ENCODE measurements around the gene ATPAF1.
A peak's percentile ranks its signal among the peaks of the same experiment; 100 is the strongest.

The ATPAF1 gene

GRCh38 chr1:46649764-46650163 is 18.4 kb downstream of the ATPAF1 start:
- no peak overlapping the region for H3K4me3 ChIP-seq (replicated peaks; ENCODE audit: low read depth, low read length)
- no peak for DNase-seq (ENCODE audit: extremely low read depth, low read depth)
- TF ChIP-seq CTCF (IDR thresholded peaks at IDR 0.05; ENCODE audit: low read depth, low read length, missing control alignments), result no peak

- no peak for DNase-seq (ENCODE audit: extremely low read depth, low read depth)
- TF ChIP-seq CTCF (IDR thresholded peaks at IDR 0.05; ENCODE audit: low read depth, low read length, missing control alignments), result no peak
- no peak overlapping the region for H3K4me3 ChIP-seq (replicated peaks; ENCODE audit: low read depth, low read length)
These were observed 20.6 kb downstream of the ATPAF1 start for GRCh38 chr1:46647611-46648010.

GRCh38 chr1:46646844-46647243 is 21.3 kb downstream of the ATPAF1 start:
- no peak overlapping the region for H3K4me3 ChIP-seq (replicated peaks; ENCODE audit: low read depth, low read length)
- no peak for DNase-seq (ENCODE audit: extremely low read depth, low read depth)
- TF ChIP-seq CTCF (IDR thresholded peaks at IDR 0.05; ENCODE audit: low read depth, low read length, missing control alignments), result no peak

GRCh38 chr1:46646331-46646730 is 21.8 kb downstream of the ATPAF1 start:
- no peak for DNase-seq (ENCODE audit: extremely low read depth, low read depth)
- no peak overlapping the region for H3K4me3 ChIP-seq (replicated peaks; ENCODE audit: low read depth, low read length)
- TF ChIP-seq CTCF (IDR thresholded peaks at IDR 0.05; ENCODE audit: low read depth, low read length, missing control alignments), result no peak

- no peak for DNase-seq (ENCODE audit: extremely low read depth, low read depth)
- H3K4me3 ChIP-seq (replicated peaks; ENCODE audit: low read depth, low read length), result no peak overlapping the region
- no peak for TF ChIP-seq CTCF (IDR thresholded peaks at IDR 0.05; ENCODE audit: low read depth, low read length, missing control alignments)
These were observed 22.3 kb downstream of the ATPAF1 start for GRCh38 chr1:46645815-46646214.

GRCh38 chr1:46643368-46643775 is 24.8 kb downstream of the ATPAF1 start:
- H3K4me3 ChIP-seq (replicated peaks; ENCODE audit: low read depth, low read length), result no peak overlapping the region
- TF ChIP-seq CTCF (IDR thresholded peaks at IDR 0.05; ENCODE audit: low read depth, low read length, missing control alignments), result no peak
- peak; percentile 67 for DNase-seq (ENCODE audit: extremely low read depth, low read depth)

GRCh38 chr1:46642115-46642680 is 26.0 kb downstream of the ATPAF1 start:
- no peak overlapping the region for H3K4me3 ChIP-seq (replicated peaks; ENCODE audit: low read depth, low read length)
- no peak for DNase-seq (ENCODE audit: extremely low read depth, low read depth)
- no peak for TF ChIP-seq CTCF (IDR thresholded peaks at IDR 0.05; ENCODE audit: low read depth, low read length, missing control alignments)

Data from HFF-Myc (cell line).